GM12891 (cell line): ENCODE data around the gene TSC1.

Experiments used
- DNase-seq: peaks from one replicate; pipeline ENCODE4 v3.0.0; 2011; ENCODE audit warnings: low spot score; ENCODE audit not compliant: insufficient read length
- FAIRE-seq: peaks from 2 replicates; lab custom pipeline; 2011; peaks lifted over from hg19 to GRCh38; lab: Jason Lieb, UNC
- PAX5 ChIP-seq: IDR thresholded peaks from 2 replicates; pipeline ENCODE4 v1.6.1; 2011; ENCODE audit warnings: low read length, moderate library complexity, mild to moderate bottlenecking; ENCODE audit not compliant: insufficient read depth, severe bottlenecking
- POLR2A ChIP-seq: IDR thresholded peaks from 2 replicates; pipeline ENCODE4 v1.6.1; 2011; ENCODE audit warnings: low read depth, low read length, control low read depth
- POLR2AphosphoS5 ChIP-seq: IDR thresholded peaks from 2 replicates; pipeline ENCODE4 v1.6.1; 2011; ENCODE audit warnings: low read depth, low read length, control low read depth
- POU2F2 ChIP-seq: IDR thresholded peaks from 2 replicates; pipeline ENCODE4 v1.6.1; 2011; ENCODE audit warnings: low read depth, mild to moderate bottlenecking, control low read depth, low read length, moderate library complexity
- SPI1 ChIP-seq: IDR thresholded peaks from 2 replicates; pipeline ENCODE4 v1.6.1; 2011; ENCODE audit warnings: low read depth, low read length, control low read depth
- TAF1 ChIP-seq: IDR thresholded peaks from 2 replicates; pipeline ENCODE4 v1.6.1; 2011; ENCODE audit warnings: low read depth, low read length, control low read depth

Gene TSC1

GRCh38 chr9:132986114-132986513 is 41.7 kb upstream of the TSC1 start:
- DNase-seq (no peak), FAIRE-seq (no peak)
- TF ChIP-seq SPI1 (no peak), TAF1 (no peak), PAX5 (no peak), POU2F2 (no peak)

GRCh38 chr9:132985489-132985888 is 41.1 kb upstream of the TSC1 start:
- DNase-seq: no peak

GRCh38 chr9:132985071-132985350 is 40.6 kb upstream of the TSC1 start:
- FAIRE-seq: no peak
- TF ChIP-seq SPI1 (no peak), PAX5 (no peak)
- no peak for DNase-seq

More at GRCh38 chr9:132985489-132985888, 41.1 kb upstream of the TSC1 start:
- no peak for FAIRE-seq
- TF ChIP-seq PAX5: no peak

GRCh38 chr9:132984202-132985070 is 40.0 kb upstream of the TSC1 start:
- no peak for FAIRE-seq
- no peak for TF ChIP-seq POLR2AphosphoS5
- no peak for DNase-seq

GRCh38 chr9:132983491-132984201 is 39.2 kb upstream of the TSC1 start:
- DNase-seq (no peak), FAIRE-seq (no peak)
- TF ChIP-seq POLR2AphosphoS5 (no peak), POU2F2 (no peak), SPI1 (no peak), PAX5 (no peak), TAF1 (no peak), POLR2A (no peak)

- no peak for DNase-seq
- no peak for TF ChIP-seq POU2F2
- no peak for FAIRE-seq
Observed at GRCh38 chr9:132982458-132982857, 38.0 kb upstream of the TSC1 start.

GRCh38 chr9:132980157-132980556 is 35.7 kb upstream of the TSC1 start:
- FAIRE-seq: no peak
- TF ChIP-seq TAF1 (no peak), PAX5 (no peak), SPI1 (no peak), POLR2AphosphoS5 (no peak), POLR2A (no peak), POU2F2 (no peak)
- no peak for DNase-seq

- FAIRE-seq (no peak), DNase-seq (no peak)
- TF ChIP-seq SPI1: no peak
- TF ChIP-seq POLR2AphosphoS5: no peak
- TF ChIP-seq TAF1: no peak
- TF ChIP-seq POLR2A: no peak
- TF ChIP-seq PAX5: no peak
- TF ChIP-seq POU2F2: no peak
Observed at GRCh38 chr9:132978451-132979131, 34.2 kb upstream of the TSC1 start, which contains the start of gene GFI1B. Gene GFI1B, plus strand, starts transcription at chr9:132978694. Its CDS starts 7,985 bp downstream, at chr9:132986679.

GRCh38 chr9:132978112-132978450 is 33.7 kb upstream of the TSC1 start:
- DNase-seq: no peak
- FAIRE-seq: no peak

GRCh38 chr9:132976571-132976970 is 32.2 kb upstream of the TSC1 start:
- no peak for DNase-seq
- no peak for FAIRE-seq
- TF ChIP-seq PAX5 (no peak), SPI1 (no peak), POLR2A (no peak), POLR2AphosphoS5 (no peak), POU2F2 (no peak), TAF1 (no peak)

More at GRCh38 chr9:132978112-132978450, 33.7 kb upstream of the TSC1 start:
- TF ChIP-seq POU2F2 (no peak), TAF1 (no peak), POLR2AphosphoS5 (no peak), POLR2A (no peak), SPI1 (no peak), PAX5 (no peak)

GRCh38 chr9:132975961-132976360 is 31.5 kb upstream of the TSC1 start:
- TF ChIP-seq POLR2AphosphoS5 (no peak), TAF1 (no peak), POU2F2 (no peak)
- no peak for DNase-seq
- no peak for FAIRE-seq
